Measurements from ENCODE around the gene CCDC60. TPM values are rescaled to one million over a fixed set of nuclear protein-coding genes. Genes with fewer than 3 reads are reported as not detected.

Gene CCDC60
- total RNA-seq, 4 donors from 2014 or later: not detected

- TF ChIP-seq CTCF (IDR thresholded peaks at IDR 0.05; ENCODE audit: low read depth): no peak
These were observed 141.1 kb downstream of the CCDC60 start for GRCh38 chr12:119475650-119476049.

GRCh38 chr12:119476951-119477350 is 142.4 kb downstream of the CCDC60 start:
- TF ChIP-seq CTCF (IDR thresholded peaks at IDR 0.05; ENCODE audit: low read depth): no peak

GRCh38 chr12:119479121-119479561 is 144.6 kb downstream of the CCDC60 start:
- no peak for TF ChIP-seq CTCF (IDR thresholded peaks at IDR 0.05; ENCODE audit: low read depth)

- no peak for TF ChIP-seq CTCF (IDR thresholded peaks at IDR 0.05; ENCODE audit: low read depth)
These were observed 146.0 kb downstream of the CCDC60 start for GRCh38 chr12:119480551-119480950.

GRCh38 chr12:119486599-119487154 is 152.1 kb downstream of the CCDC60 start:
- TF ChIP-seq CTCF (IDR thresholded peaks at IDR 0.05; ENCODE audit: low read depth): no peak

- no peak for TF ChIP-seq CTCF (IDR thresholded peaks at IDR 0.05; ENCODE audit: low read depth)
These were observed 157.3 kb downstream of the CCDC60 start for GRCh38 chr12:119491814-119492213.

- TF ChIP-seq CTCF (IDR thresholded peaks at IDR 0.05; ENCODE audit: low read depth): no peak
These were observed 165.7 kb downstream of the CCDC60 start for GRCh38 chr12:119500209-119500608.
